GM12878 (cell line): Measurements from ENCODE around the gene MFGE8. TPM values are rescaled to one million over a fixed set of nuclear protein-coding genes. Genes with fewer than 3 reads are reported as not detected.

Source experiments
- ATAC-seq: fragments of 200-7000 bp; cut with Tn5 transposase; 3 replicates; pipeline ENCODE4 v1.9.1; 2020; ENCODE audit warnings: mild to moderate bottlenecking, moderate library complexity
- BruUV-seq: library from RNA; stranded (reverse); fragments of 400-500 nt; replicated peaks from 2 replicates; lab custom pipeline; 2021; lab: Mats Ljungman, UMichigan
- CTCF ChIA-PET: fragments of 300-600 bp; sonication (Branson Sonifier 250); formaldehyde crosslinking; extraction: SDS; loops from one replicate; lab custom pipeline; 2021; ENCODE audit warnings: inconsistent platforms; lab: Yijun Ruan, JAX
- POLR2A ChIA-PET: fragments of 350-600 bp; formaldehyde crosslinking; extraction: SDS; loops from one replicate; lab custom pipeline; 2021; ENCODE audit warnings: inconsistent platforms; lab: Charles Lee
- RAD21 ChIA-PET: fragments of 300-600 bp; sonication (Branson Sonifier 250); formaldehyde crosslinking; loops from one replicate; lab custom pipeline; 2023; ENCODE audit warnings: antibody characterized with exemption; ENCODE audit not compliant: unreplicated experiment; lab: Charles Lee
- SMC1A ChIA-PET: fragments of 300-600 bp; sonication (Branson Sonifier 250); formaldehyde crosslinking; loops from one replicate; lab custom pipeline; 2023; ENCODE audit not compliant: unreplicated experiment, uncharacterized antibody; lab: Charles Lee
- DNase-seq: peaks from one replicate; pipeline ENCODE4 v3.0.0-alpha.2; 2011; ENCODE audit warnings: low read depth, low spot score
- FAIRE-seq: peaks from 3 replicates; lab custom pipeline; 2011; peaks lifted over from hg19 to GRCh38; lab: Jason Lieb, UNC
- H2AFZ ChIP-seq: 2 replicates; pipeline ENCODE4 v1.6.0; 2011; ENCODE audit warnings: low read depth, low read length, control low read depth; ENCODE audit not compliant: control insufficient read depth
- H3K27ac ChIP-seq: 2 replicates; pipeline ENCODE4 v1.5.1; 2011; ENCODE audit warnings: control low read depth; ENCODE audit not compliant: control insufficient read depth, insufficient read depth
- H3K27me3 ChIP-seq, 2 experiments: replicated peaks in 1 of 2; 2 replicates each; pipeline versions ENCODE4 v1.6.0 to v1.6.1; 2011; ENCODE audit warnings: low read length in 1 of 2; ENCODE audit not compliant: control insufficient read depth in 2 of 2, insufficient read depth in 2 of 2
- H3K36me3 ChIP-seq, 2 experiments: 2 replicates each; pipeline ENCODE4 v1.5.1; 2011; ENCODE audit warnings: low read length in 1 of 2; ENCODE audit not compliant: control insufficient read depth in 2 of 2, insufficient read depth in 2 of 2
- H3K4me1 ChIP-seq: 2 replicates; pipeline ENCODE4 v1.6.1; 2011; ENCODE audit warnings: mild to moderate bottlenecking, low read length, moderate library complexity, mixed read lengths; ENCODE audit not compliant: control insufficient read depth, insufficient read depth
- H3K4me2 ChIP-seq: 2 replicates; pipeline ENCODE4 v1.6.0; 2011; ENCODE audit warnings: control low read depth; ENCODE audit not compliant: control insufficient read depth, insufficient read depth
- H3K4me3 ChIP-seq: fragments of 200-600 bp; sonication (generic); 2 replicates; pipeline ENCODE4 v1.5.1; 2016
- H3K79me2 ChIP-seq: 2 replicates; pipeline ENCODE4 v1.6.0; 2011; ENCODE audit warnings: low read length; ENCODE audit not compliant: control insufficient read depth, insufficient read depth
- H3K9ac ChIP-seq: 2 replicates; pipeline ENCODE4 v1.8.0; 2011; ENCODE audit warnings: low read length, control low read depth, mixed read lengths; ENCODE audit not compliant: control insufficient read depth, insufficient read depth
- H3K9me3 ChIP-seq: replicated peaks from 3 replicates; pipeline ENCODE4 v1.5.1; 2011; ENCODE audit warnings: mild to moderate bottlenecking, low read length; ENCODE audit not compliant: control insufficient read depth, insufficient read depth
- H4K20me1 ChIP-seq: 2 replicates; pipeline ENCODE4 v1.6.0; 2011; ENCODE audit not compliant: control insufficient read depth, insufficient read depth
- PAX8 ChIP-seq: fragments of 450-650 bp; IDR thresholded peaks from 2 replicates; pipeline ENCODE4 v1.6.1; 2017; ENCODE audit warnings: mild to moderate bottlenecking, moderate library complexity
- SPI1 ChIP-seq: IDR thresholded peaks from 2 replicates; pipeline ENCODE4 v1.6.1; 2011; ENCODE audit warnings: low read depth, mild to moderate bottlenecking, low read length, moderate library complexity, borderline replicate concordance; ENCODE audit not compliant: insufficient read depth
- WGBS: methylation state at CpG from one replicate; pipeline ENCODE4 v1.1.6; 2016; ENCODE audit warnings: low lambda C conversion rate; ENCODE audit not compliant: insufficient replicate concordance, insufficient coverage; ENCODE audit errors: missing lambda C conversion rate; 5-methylcytosine and 5-hydroxymethylcytosine counted together
- in situ Hi-C: fragments of 300-500 bp; cut with MboI; formaldehyde crosslinking; loops from 9 replicates; pipeline ENCODE4 v1.14.3; 2018; ENCODE audit warnings: mixed read lengths
- intact Hi-C: fragments of 100-400 bp; cut with micrococcal nuclease; formaldehyde crosslinking; loops from one replicate; pipeline ENCODE4 v1.14.2; 2022; ENCODE audit not compliant: unreplicated experiment
- polyA plus RNA-seq, 11 experiments: library from polyadenylated mRNA; depleted of rRNA in 4 of 11; unstranded in 6 of 11; stranded (reverse) in 5 of 11; fragments of >200 nt; fragmentation: Nextera tagmentation in 4 of 11; fragmentation: Illumina TruSeq in 1 of 11; extraction: Ambion mirVana in 4 of 11; extraction: Trizol in 1 of 11; gene quantifications; 1 replicate in 1 of 11; 2 replicates in 10 of 11; pipeline versions ENCODE4 v1.2.1 to v1.2.3, GENCODE V29; 2011 to 2016; ENCODE audit warnings: inconsistent platforms in 2 of 11, missing spikeins in 2 of 11, low read depth in 1 of 11
- total RNA-seq, 4 experiments: library from RNA; depleted of rRNA in 3 of 4; stranded (reverse); fragments of >200 nt in 3 of 4; fragmentation: Illumina TruSeq in 1 of 4; extraction: Trizol in 1 of 4; gene quantifications; 2 replicates each; pipeline versions ENCODE4 v1.2.1 to v1.2.3, GENCODE V29; 2013 to 2021
- TF ChIP-seq, protein P1 (sequence below): fragments of 450-650 bp; formaldehyde crosslinking; IDR thresholded peaks from 2 replicates; pipeline ENCODE4 v1.4.0; 2020; ENCODE audit warnings: mild to moderate bottlenecking, moderate library complexity

The MFGE8 gene
- total and polyA plus RNA-seq, 10 of the 15 experiments (the other 5 are each of a cell fraction or from before 2014, with no cell fraction given), result 0.81 to 5.9 (median 1.0) TPM; not detected in 2

DNA sequence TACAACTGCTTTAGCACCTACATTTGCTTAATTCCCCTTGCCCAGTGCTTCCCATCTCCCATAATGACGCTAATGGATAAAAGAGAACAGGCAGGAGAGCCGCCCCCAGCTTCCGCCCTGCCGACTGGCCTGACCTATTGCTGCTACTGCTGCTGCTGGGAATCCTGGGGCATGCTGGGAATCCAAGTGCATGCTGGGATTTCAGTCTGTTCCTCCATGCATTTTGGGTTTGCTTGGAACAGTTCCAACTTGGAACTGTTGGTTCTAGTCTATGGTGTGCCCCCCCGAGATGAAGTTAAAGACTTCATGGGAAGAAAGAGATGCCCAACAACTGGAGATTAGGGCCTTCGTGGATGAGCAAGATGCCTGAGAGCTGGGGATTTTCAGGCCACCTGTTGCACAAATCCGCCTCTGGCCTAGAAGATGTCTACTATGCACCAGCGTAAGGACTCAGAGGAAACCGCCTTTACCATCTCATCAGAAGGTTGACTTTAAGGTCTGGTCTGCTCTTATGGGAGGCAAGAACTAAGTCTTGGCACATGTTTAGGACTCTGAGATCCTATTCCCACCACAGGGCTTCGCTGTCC is 46.8 kb downstream of the MFGE8 start:
- in situ Hi-C loops, result no loop called here
- Histone ChIP-seq H3K9me3 (no peaks in the 10 kb centered on the region), H2AFZ (no peak overlapping the region), H3K4me2 (no peak overlapping the region), H3K79me2 (no peaks in the 10 kb centered on the region), H3K36me3 (no peaks in the 10 kb centered on the region), H3K27ac (no peak overlapping the region), H4K20me1 (no peaks in the 10 kb centered on the region), H3K4me1 (no peaks in the 10 kb centered on the region), H3K4me3 (no peak overlapping the region), H3K9ac (no peak overlapping the region), H3K27me3 (no peaks in the 10 kb centered on the region; a peak in 2 of 4 replicates)
- ChIA-PET RAD21 (no interaction called here), SMC1A (no interaction called here), CTCF (no interaction called here), POLR2A (no interaction called here)
- BruUV-seq, result no TSS peak
- no peak for ATAC-seq
- WGBS, result 46% methylated on average over 10 of the region's 10 CpGs
- DNase-seq, result no peak
- TF ChIP-seq, protein P1, sequence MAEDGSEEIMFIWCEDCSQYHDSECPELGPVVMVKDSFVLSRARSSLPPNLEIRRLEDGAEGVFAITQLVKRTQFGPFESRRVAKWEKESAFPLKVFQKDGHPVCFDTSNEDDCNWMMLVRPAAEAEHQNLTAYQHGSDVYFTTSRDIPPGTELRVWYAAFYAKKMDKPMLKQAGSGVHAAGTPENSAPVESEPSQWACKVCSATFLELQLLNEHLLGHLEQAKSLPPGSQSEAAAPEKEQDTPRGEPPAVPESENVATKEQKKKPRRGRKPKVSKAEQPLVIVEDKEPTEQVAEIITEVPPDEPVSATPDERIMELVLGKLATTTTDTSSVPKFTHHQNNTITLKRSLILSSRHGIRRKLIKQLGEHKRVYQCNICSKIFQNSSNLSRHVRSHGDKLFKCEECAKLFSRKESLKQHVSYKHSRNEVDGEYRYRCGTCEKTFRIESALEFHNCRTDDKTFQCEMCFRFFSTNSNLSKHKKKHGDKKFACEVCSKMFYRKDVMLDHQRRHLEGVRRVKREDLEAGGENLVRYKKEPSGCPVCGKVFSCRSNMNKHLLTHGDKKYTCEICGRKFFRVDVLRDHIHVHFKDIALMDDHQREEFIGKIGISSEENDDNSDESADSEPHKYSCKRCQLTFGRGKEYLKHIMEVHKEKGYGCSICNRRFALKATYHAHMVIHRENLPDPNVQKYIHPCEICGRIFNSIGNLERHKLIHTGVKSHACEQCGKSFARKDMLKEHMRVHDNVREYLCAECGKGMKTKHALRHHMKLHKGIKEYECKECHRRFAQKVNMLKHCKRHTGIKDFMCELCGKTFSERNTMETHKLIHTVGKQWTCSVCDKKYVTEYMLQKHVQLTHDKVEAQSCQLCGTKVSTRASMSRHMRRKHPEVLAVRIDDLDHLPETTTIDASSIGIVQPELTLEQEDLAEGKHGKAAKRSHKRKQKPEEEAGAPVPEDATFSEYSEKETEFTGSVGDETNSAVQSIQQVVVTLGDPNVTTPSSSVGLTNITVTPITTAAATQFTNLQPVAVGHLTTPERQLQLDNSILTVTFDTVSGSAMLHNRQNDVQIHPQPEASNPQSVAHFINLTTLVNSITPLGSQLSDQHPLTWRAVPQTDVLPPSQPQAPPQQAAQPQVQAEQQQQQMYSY (CRISPR knock-in tag), result no peak
- TF ChIP-seq PAX8 (no peak), SPI1 (no peak)
- intact Hi-C loops, result no loop called here
- no peak for FAIRE-seq
